A549 (cell line): Measurements from ENCODE around the gene UBAC2.

Source experiments
- CTCF ChIP-seq: fragments of >200 bp; sonication (Bioruptor Twin); formaldehyde crosslinking; IDR thresholded peaks from 3 replicates; pipeline ENCODE4 v1.5.1; 2016
- EP300 ChIP-seq, 2 experiments: fragments of >200 bp; sonication (Bioruptor Twin); formaldehyde crosslinking; IDR thresholded peaks; 2 replicates in 1 of 2; 3 replicates in 1 of 2; pipeline ENCODE4 v1.6.1; 2016 to 2017
- MYC ChIP-seq: IDR thresholded peaks from 2 replicates; pipeline ENCODE4 v1.6.1; 2012; ENCODE audit warnings: mild to moderate bottlenecking, inconsistent platforms, low read length, improper control_type of control experiment, borderline replicate concordance
- POLR2A ChIP-seq: IDR thresholded peaks from 2 replicates; pipeline ENCODE4 v1.6.1; 2012; ENCODE audit warnings: mild to moderate bottlenecking, low read length
- POLR2AphosphoS2 ChIP-seq: conservative IDR thresholded peaks from 2 replicates; pipeline ENCODE4 v1.6.1; 2012; ENCODE audit warnings: low read length, improper control_type of control experiment, inconsistent platforms
- RAD21 ChIP-seq, 2 experiments: fragments of >200 bp in 1 of 2; sonication (Bioruptor Twin) in 1 of 2; formaldehyde crosslinking in 1 of 2; IDR thresholded peaks in 1 of 2; conservative IDR thresholded peaks in 1 of 2; 2 replicates in 1 of 2; 3 replicates in 1 of 2; pipeline ENCODE4 v1.6.1; 2012 to 2018; ENCODE audit warnings: inconsistent platforms in 1 of 2
- TF ChIP-seq, protein P1 (sequence below): fragments of 200-600 bp; sonication (generic); IDR thresholded peaks from 2 replicates; pipeline ENCODE4 v1.6.1; 2016; ENCODE audit warnings: antibody characterized with exemption, mild to moderate bottlenecking, moderate library complexity

DNA sequence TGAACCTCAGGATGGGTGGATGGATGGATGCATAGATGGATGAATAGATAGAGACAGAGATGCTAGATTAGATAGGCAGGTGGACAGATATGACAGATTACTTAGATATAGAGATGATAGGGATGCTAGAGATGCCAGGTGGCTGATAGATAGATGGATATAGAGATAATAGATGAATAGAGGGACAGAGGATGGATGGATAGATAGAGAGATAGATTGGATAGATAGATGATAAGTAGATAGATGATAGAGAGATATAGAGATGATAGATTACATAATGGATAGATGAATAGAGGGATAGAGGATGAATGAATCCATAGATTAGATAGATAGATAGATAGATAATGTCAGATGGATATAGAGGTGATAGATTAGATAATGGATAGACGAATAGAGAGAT, 212.2 kb downstream of the UBAC2 start:
- TF ChIP-seq MYC (no peak), EP300 (IDR thresholded peaks at IDR 0.05) (no peak), CTCF (no peak), RAD21 (conservative IDR thresholded peaks at IDR 0.05 in 1 of 2, IDR thresholded peaks at IDR 0.05 in 1 of 2) (no peak), POLR2AphosphoS2 (no peak), POLR2A (no peak)
- TF ChIP-seq, protein P1, sequence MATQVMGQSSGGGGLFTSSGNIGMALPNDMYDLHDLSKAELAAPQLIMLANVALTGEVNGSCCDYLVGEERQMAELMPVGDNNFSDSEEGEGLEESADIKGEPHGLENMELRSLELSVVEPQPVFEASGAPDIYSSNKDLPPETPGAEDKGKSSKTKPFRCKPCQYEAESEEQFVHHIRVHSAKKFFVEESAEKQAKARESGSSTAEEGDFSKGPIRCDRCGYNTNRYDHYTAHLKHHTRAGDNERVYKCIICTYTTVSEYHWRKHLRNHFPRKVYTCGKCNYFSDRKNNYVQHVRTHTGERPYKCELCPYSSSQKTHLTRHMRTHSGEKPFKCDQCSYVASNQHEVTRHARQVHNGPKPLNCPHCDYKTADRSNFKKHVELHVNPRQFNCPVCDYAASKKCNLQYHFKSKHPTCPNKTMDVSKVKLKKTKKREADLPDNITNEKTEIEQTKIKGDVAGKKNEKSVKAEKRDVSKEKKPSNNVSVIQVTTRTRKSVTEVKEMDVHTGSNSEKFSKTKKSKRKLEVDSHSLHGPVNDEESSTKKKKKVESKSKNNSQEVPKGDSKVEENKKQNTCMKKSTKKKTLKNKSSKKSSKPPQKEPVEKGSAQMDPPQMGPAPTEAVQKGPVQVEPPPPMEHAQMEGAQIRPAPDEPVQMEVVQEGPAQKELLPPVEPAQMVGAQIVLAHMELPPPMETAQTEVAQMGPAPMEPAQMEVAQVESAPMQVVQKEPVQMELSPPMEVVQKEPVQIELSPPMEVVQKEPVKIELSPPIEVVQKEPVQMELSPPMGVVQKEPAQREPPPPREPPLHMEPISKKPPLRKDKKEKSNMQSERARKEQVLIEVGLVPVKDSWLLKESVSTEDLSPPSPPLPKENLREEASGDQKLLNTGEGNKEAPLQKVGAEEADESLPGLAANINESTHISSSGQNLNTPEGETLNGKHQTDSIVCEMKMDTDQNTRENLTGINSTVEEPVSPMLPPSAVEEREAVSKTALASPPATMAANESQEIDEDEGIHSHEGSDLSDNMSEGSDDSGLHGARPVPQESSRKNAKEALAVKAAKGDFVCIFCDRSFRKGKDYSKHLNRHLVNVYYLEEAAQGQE: no peak
